Measurements from ENCODE around the gene ZPBP.

Gene ZPBP

DNA sequence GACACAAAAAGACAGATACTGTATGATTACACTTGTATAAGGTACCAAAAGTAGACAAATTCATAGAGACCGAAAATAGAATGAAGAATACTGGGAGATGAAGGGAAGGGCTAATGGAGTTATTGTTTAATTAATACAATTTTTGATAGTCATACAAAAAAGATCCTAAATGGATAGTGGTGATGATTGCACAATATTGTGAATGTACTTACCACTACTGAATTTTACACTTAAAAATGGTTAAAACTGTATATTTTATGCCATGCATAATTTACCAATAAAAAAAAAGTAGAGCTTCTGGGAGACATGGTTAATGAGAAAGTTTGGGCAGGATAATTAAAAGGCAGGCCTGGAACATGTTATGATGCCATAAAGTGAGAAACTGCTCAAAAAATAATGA, 119.0 kb downstream of the ZPBP start:
- TF ChIP-seq POLR2A (IDR thresholded peaks at IDR 0.05; ENCODE audit: low read length) (no peak), GATA1 (IDR thresholded peaks at IDR 0.05; ENCODE audit: low read depth, low read length) (no peak)
- no peak for DNase-seq

DNA sequence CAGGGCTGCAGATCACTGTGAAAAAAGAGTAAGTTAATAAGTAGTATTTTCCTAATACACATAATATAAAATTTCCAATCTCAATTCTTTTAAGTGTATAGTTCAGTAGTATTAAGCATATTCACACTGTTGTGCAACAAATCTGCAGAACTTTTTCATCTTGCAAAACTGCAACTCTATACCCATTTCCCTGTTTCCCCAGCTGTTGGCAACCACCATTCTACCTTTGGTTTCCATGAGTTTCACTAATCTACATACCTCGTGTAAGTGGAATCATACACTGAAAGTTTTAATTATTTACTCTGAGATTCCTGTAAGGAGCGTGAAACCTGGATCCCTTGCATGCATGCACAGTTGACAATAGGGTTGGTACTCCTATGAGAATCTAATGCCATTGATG, 155.4 kb downstream of the ZPBP start:
- TF ChIP-seq GATA1 (IDR thresholded peaks at IDR 0.05; ENCODE audit: low read depth, low read length), result no peak
- TF ChIP-seq POLR2A (IDR thresholded peaks at IDR 0.05; ENCODE audit: low read length), result no peak
- DNase-seq, result no peak

DNA sequence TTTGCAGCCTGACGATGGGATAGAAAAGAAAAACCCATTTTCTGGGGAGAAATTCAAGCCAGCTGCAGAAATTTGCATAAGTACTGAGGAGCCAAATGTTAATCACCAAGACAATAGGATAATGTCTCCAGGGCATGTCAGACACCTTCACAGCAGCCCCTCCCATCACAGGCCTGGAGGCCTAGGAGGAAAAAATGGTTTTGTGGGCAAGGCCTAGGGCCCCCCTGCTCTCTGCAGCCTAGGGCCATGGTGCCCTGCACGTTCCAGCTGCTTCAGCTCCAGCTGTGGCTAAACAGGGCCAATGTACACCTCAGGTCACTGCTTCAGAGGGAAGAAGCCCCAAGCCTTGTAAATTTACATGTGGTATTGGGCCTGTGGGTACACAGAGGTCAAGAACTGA, 161.4 kb downstream of the ZPBP start:
- DNase-seq, result no peak
- TF ChIP-seq GATA1 (IDR thresholded peaks at IDR 0.05; ENCODE audit: low read depth, low read length) (no peak), POLR2A (IDR thresholded peaks at IDR 0.05; ENCODE audit: low read length) (no peak)

DNA sequence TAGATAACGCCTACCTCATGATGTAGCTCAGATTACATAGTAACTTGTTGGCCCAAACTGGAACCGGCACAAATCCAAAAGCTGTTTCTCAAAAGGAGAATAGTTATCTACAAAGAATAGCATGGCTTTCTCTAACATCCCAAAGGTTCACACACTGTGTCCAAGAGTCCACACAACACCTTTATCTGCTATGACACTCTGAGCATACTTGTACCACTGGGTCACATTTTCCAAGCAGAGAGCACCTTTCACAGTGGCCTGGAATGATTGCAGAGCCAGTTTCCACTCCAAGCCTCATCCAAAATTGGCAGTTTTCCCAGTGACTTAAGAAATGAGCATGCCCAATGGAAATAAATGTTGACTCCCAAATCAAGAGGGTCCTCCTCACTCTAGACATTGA, 164.3 kb downstream of the ZPBP start:
- DNase-seq, result no peak
- TF ChIP-seq POLR2A (IDR thresholded peaks at IDR 0.05; ENCODE audit: low read length) (no peak), GATA1 (IDR thresholded peaks at IDR 0.05; ENCODE audit: low read depth, low read length) (no peak)

DNA sequence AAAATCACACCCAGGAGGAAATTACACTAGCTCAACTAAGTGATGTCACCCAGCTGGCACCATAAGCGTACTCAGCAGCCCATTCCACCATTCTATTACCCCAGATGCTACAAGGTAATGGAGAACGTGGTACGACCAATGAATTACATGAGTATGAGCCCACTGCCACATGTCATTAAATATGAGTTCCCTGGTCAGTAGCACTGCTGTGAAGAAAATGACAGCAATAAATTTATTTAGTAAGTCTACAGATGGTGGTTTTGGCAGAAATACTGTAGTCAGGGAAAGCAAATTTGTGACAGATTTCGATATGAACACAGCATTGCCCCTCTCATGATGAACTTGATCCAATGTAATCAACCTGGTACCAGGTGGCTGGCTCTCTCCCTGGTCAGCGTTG, 165.4 kb downstream of the ZPBP start:
- TF ChIP-seq GATA1 (IDR thresholded peaks at IDR 0.05; ENCODE audit: low read depth, low read length), result no peak
- TF ChIP-seq POLR2A (IDR thresholded peaks at IDR 0.05; ENCODE audit: low read length), result no peak
- DNase-seq, result no peak

DNA sequence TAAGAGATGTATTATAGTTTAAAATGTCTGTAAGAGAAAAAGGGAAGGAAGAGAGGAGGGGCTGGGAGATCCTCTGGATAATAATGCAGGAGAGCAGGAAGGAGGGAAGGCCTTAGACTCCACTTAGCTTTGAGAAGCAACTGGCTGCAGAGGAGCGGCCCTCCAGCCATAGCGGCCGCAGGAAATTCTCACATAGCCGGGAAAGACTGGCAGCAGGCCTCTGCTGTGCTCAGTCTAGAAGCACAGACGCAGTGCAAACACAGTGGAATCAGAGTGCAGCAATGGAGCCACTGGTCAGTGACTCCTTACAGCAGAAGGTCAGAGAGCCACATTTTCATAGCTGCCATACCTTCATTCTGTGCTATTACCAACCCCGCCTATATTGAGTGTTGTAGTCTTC, 166.3 kb downstream of the ZPBP start:
- no peak for TF ChIP-seq GATA1 (IDR thresholded peaks at IDR 0.05; ENCODE audit: low read depth, low read length)

DNA sequence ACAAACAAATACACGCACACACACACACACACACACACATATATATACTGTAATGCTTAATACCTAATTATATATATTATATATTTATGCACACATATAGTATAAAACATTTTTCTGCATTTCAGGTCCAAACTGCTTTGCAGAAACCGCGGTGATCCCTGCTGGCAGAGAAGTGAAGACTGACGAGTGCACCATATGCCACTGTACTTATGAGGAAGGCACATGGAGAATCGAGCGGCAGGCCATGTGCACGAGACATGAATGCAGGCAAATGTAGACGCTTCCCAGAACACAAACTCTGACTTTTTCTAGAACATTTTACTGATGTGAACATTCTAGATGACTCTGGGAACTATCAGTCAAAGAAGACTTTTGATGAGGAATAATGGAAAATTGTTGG, 181.1 kb downstream of the ZPBP start:
- TF ChIP-seq POLR2A (IDR thresholded peaks at IDR 0.05; ENCODE audit: low read length) (no peak), GATA1 (IDR thresholded peaks at IDR 0.05; ENCODE audit: low read depth, low read length) (no peak)
- no peak for DNase-seq

More for the DNA sequence above, 166.3 kb downstream of the ZPBP start:
- DNase-seq, result no peak

DNA sequence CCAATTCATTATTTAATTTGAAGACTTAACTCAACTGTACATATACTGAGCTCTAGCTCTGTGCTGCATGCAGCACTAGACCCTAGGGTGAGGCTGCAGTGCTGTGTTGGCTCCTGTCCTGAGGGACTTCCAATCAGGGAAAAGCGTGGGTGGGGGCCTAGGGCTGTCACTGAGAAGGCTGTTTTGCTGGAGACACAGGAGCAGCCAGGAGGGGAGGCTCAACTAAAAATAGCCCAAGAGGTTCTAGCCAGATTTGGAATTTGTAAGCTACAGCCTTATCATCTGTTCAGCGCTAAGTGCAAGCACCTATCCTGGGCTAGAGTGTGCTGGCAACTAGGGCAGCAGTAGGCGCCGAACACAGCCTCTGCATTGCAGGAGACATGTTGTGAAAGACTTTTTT, 198.5 kb downstream of the ZPBP start:
- no peak for DNase-seq
- no peak for TF ChIP-seq POLR2A (IDR thresholded peaks at IDR 0.05; ENCODE audit: low read length)
- no peak for TF ChIP-seq GATA1 (IDR thresholded peaks at IDR 0.05; ENCODE audit: low read depth, low read length)

DNA sequence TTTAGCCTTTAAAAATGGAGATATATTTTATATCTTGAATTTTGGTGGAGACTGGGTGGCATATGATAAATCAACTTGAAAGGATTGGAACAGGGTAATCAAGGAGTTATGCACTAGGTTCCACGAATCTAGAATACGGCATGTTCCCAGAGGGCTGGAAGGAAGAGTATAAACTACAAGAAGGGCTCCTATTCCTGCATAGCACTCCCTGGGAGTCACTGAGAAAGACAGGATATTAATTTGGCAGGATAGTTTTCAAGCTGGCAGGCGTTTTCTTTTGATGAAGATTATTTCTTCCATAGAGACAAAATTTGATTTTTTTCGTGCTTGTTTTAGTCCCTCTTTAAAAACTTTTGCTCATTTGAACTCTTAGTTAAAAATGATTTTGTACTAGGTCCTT, 199.9 kb downstream of the ZPBP start:
- no peak for TF ChIP-seq GATA1 (IDR thresholded peaks at IDR 0.05; ENCODE audit: low read depth, low read length)
- TF ChIP-seq POLR2A (IDR thresholded peaks at IDR 0.05; ENCODE audit: low read length), result no peak
- DNase-seq, result no peak

DNA sequence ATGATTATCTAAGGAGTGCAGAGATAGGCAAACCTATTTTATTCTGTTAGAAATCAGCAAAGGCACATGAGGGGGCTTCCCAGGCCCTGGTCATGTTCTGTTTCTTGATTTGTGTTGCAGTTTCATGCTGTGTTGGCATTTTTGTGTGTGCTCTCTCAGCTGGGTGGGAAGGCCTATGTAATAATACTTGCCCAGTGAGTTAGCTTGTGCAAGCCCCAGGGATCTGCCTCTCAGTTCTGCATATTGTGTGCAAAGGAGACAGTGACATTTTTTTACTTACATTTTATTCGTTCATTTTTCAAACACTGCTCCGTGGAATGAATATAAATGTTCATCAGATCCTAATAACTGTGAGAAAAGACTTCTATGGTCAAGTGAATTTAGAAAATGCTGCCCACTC, 200.6 kb downstream of the ZPBP start:
- no peak for DNase-seq
- TF ChIP-seq GATA1 (IDR thresholded peaks at IDR 0.05; ENCODE audit: low read depth, low read length) (no peak), POLR2A (IDR thresholded peaks at IDR 0.05; ENCODE audit: low read length) (no peak)

Measured in erythroblast (primary cell).